ENCODE results near the gene MAG. TPM values are rescaled to one million over a fixed set of nuclear protein-coding genes. Genes with fewer than 3 reads are reported as not detected.

Gene MAG
- total RNA-seq, 1 experiment from 2014 or later, result 0.46 TPM

- no peak for TF ChIP-seq JUN (CRISPR knock-in tag; IDR thresholded peaks at IDR 0.05)
- TF ChIP-seq FOXP1 (CRISPR knock-in tag; IDR thresholded peaks at IDR 0.05; ENCODE audit: borderline replicate concordance), result no peak
- no peak for TF ChIP-seq ZNF232 (CRISPR knock-in tag; IDR thresholded peaks at IDR 0.05)
- no peak for TF ChIP-seq ZNF138 (CRISPR knock-in tag; conservative IDR thresholded peaks at IDR 0.05)
- TF ChIP-seq ZNF121 (CRISPR knock-in tag; IDR thresholded peaks at IDR 0.05), result no peak
- TF ChIP-seq, protein P1, sequence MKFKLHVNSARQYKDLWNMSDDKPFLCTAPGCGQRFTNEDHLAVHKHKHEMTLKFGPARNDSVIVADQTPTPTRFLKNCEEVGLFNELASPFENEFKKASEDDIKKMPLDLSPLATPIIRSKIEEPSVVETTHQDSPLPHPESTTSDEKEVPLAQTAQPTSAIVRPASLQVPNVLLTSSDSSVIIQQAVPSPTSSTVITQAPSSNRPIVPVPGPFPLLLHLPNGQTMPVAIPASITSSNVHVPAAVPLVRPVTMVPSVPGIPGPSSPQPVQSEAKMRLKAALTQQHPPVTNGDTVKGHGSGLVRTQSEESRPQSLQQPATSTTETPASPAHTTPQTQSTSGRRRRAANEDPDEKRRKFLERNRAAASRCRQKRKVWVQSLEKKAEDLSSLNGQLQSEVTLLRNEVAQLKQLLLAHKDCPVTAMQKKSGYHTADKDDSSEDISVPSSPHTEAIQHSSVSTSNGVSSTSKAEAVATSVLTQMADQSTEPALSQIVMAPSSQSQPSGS (CRISPR knock-in tag; IDR thresholded peaks at IDR 0.05; ENCODE audit: borderline replicate concordance, low read depth), result no peak
- no peak for TF ChIP-seq TEAD4 (CRISPR knock-in tag; IDR thresholded peaks at IDR 0.05)
- no peak for TF ChIP-seq EMX1 (CRISPR knock-in tag; IDR thresholded peaks at IDR 0.05)
- no peak for TF ChIP-seq ZNF416 (CRISPR knock-in tag; IDR thresholded peaks at IDR 0.05)
- no peak for TF ChIP-seq MXD4 (CRISPR knock-in tag; IDR thresholded peaks at IDR 0.05; ENCODE audit: borderline replicate concordance)
- TF ChIP-seq SMAD4 (CRISPR knock-in tag; IDR thresholded peaks at IDR 0.05), result no peak
Observed at GRCh38 chr19:35246466-35247092, 45.4 kb upstream of the MAG start (continued).

DNA sequence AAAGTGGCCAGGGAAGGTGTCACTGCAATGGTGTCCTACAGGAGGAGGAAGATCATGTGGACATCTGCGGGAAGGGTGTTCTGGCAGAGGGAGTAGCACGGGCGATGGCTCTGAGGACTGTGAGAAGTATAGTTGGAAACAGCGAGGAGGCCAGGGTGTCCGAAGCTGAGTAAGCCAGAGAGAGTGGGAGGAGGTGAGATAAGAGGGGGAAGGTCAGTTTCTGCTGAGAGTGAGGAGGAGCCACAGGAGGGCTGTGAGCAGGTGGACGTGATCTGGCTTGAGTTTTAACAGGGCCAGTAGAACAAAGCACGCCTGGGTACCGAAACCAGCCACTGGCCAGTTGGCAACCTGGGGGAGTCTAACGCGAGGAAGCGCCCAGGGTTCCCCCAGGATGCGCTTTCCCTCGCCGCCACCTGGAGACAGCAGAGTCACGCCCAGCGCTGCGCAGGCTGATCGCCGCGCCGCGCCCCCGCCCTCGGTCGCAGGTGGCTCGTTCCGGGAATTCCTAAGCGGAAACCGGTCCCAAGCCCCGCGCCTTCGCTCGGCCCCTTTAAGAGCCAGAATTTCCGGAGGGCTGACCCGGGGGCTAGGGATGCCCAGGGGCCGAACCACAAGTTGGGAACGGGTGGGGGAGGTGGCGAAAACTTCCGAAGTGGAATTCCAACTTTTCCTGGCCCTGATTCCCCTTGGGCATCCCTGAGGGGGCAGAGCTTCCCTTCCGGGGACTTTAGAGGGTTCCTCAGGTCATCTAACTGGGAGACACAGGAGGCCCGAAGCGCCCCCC lies 44.2 kb upstream of the MAG start:
- ChIA-PET CTCF (interaction anchor here (1.0 kb wide), 1 partner anchor 42 kb away, joined by 3 read pairs; no protein-coding TSS in a partner anchor), POLR2A (interaction anchor here (1.0 kb wide), 1 partner anchor 107 kb away, joined by 3 read pairs; no protein-coding TSS in a partner anchor)
- H3K4me1 Mint-ChIP-seq, result peaks cover 38% of the 10 kb centered on the region
- H3K9me3 Mint-ChIP-seq, result no peaks in the 10 kb centered on the region
- H3K27me3 Mint-ChIP-seq (ENCODE audit: low read depth), result no peaks in the 10 kb centered on the region
- peak overlapping the region; percentile 98 for H3K4me3 Mint-ChIP-seq
- peaks cover 35% of the 10 kb centered on the region for H3K36me3 Mint-ChIP-seq
- H3K27ac Mint-ChIP-seq, result peak overlapping the region; percentile 100
- ATAC-seq, result peak; percentile 79
- DNase-seq (ENCODE audit: low spot score), result peak; percentile 96
- no peak; the same call in 1 of the 2 replicates for TF ChIP-seq PRDM15 (CRISPR knock-in tag; IDR thresholded peaks at IDR 0.05)
- TF ChIP-seq MAX (CRISPR knock-in tag; IDR thresholded peaks at IDR 0.05), result 0 out of 2 replicates have a peak, but pooled peaks have one; percentile 29
- TF ChIP-seq, protein P2, sequence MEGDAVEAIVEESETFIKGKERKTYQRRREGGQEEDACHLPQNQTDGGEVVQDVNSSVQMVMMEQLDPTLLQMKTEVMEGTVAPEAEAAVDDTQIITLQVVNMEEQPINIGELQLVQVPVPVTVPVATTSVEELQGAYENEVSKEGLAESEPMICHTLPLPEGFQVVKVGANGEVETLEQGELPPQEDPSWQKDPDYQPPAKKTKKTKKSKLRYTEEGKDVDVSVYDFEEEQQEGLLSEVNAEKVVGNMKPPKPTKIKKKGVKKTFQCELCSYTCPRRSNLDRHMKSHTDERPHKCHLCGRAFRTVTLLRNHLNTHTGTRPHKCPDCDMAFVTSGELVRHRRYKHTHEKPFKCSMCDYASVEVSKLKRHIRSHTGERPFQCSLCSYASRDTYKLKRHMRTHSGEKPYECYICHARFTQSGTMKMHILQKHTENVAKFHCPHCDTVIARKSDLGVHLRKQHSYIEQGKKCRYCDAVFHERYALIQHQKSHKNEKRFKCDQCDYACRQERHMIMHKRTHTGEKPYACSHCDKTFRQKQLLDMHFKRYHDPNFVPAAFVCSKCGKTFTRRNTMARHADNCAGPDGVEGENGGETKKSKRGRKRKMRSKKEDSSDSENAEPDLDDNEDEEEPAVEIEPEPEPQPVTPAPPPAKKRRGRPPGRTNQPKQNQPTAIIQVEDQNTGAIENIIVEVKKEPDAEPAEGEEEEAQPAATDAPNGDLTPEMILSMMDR (IDR thresholded peaks at IDR 0.05), result no peak
- peak; percentile 61; the same call in 1 of the 2 replicates for TF ChIP-seq ZNF121 (CRISPR knock-in tag; IDR thresholded peaks at IDR 0.05)
- no peak for TF ChIP-seq PRRX2 (CRISPR knock-in tag; IDR thresholded peaks at IDR 0.05)
- peak; percentile 55; the same call in 1 of the 2 replicates for TF ChIP-seq ERG (CRISPR knock-in tag; IDR thresholded peaks at IDR 0.05)
- TF ChIP-seq KAT7 (CRISPR knock-in tag; IDR thresholded peaks at IDR 0.05; ENCODE audit: borderline replicate concordance), result no peak
- TF ChIP-seq, protein P3, sequence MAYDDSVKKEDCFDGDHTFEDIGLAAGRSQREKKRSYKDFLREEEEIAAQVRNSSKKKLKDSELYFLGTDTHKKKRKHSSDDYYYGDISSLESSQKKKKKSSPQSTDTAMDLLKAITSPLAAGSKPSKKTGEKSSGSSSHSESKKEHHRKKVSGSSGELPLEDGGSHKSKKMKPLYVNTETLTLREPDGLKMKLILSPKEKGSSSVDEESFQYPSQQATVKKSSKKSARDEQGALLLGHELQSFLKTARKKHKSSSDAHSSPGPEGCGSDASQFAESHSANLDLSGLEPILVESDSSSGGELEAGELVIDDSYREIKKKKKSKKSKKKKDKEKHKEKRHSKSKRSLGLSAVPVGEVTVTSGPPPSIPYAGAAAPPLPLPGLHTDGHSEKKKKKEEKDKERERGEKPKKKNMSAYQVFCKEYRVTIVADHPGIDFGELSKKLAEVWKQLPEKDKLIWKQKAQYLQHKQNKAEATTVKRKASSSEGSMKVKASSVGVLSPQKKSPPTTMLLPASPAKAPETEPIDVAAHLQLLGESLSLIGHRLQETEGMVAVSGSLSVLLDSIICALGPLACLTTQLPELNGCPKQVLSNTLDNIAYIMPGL (CRISPR knock-in tag; IDR thresholded peaks at IDR 0.05), result peak; percentile 60
- TF ChIP-seq SMAD3 (CRISPR knock-in tag; IDR thresholded peaks at IDR 0.05; ENCODE audit: borderline replicate concordance), result 0 out of 2 replicates have a peak, but pooled peaks have one; percentile 53
- 0 out of 2 replicates have a peak, but pooled peaks have one; percentile 74 for TF ChIP-seq EMX1 (CRISPR knock-in tag; IDR thresholded peaks at IDR 0.05)
- TF ChIP-seq ATF3 (CRISPR knock-in tag; conservative IDR thresholded peaks at IDR 0.05), result no peak
- TF ChIP-seq TEAD1 (CRISPR knock-in tag; IDR thresholded peaks at IDR 0.05), result peak; percentile 41; the same call in 1 of the 2 replicates
- peak; percentile 23; the same call in 1 of the 2 replicates for TF ChIP-seq ZBTB21 (CRISPR knock-in tag; IDR thresholded peaks at IDR 0.05; ENCODE audit: borderline replicate concordance)
- peak; percentile 15; the same call in 1 of the 2 replicates for TF ChIP-seq MYBL2 (CRISPR knock-in tag; IDR thresholded peaks at IDR 0.05)
